Fibroblast of mammary gland (primary cell): ENCODE measurements around the gene P3H1.
"Not testable (repeated sequence)": the region's sequence is repeated elsewhere in the genome, so short reads cannot be mapped to it uniquely, and the experiment has no call there.

Source experiments
- DNase-seq: peaks from one replicate; pipeline ENCODE4 v3.0.0-alpha.2; 2010; ENCODE audit warnings: low read depth
- H3K4me3 ChIP-seq: 2 replicates; pipeline ENCODE4 v1.5.1; 2011; ENCODE audit warnings: low read depth, mild to moderate bottlenecking, low read length, moderate library complexity; ENCODE audit not compliant: control insufficient read depth
- TF ChIP-seq, protein P1 (sequence below): conservative IDR thresholded peaks from 2 replicates; pipeline ENCODE4 v1.5.1; 2011; ENCODE audit warnings: low read depth, low read length, inconsistent platforms; ENCODE audit not compliant: control insufficient read depth, insufficient read depth

P3H1 gene

GRCh38 chr1:42766741-42767509 is at the start of gene P3H1, which contains the start of gene C1orf50:
Gene P3H1 (minus strand): TSS chr1:42767028. CDS start chr1:42766971, 57 bp downstream.
Gene C1orf50 (plus strand): TSS chr1:42767249. CDS start chr1:42767312, 63 bp downstream.
- H3K4me3 ChIP-seq = peak within 1 kb of the TSS; percentile 97
- DNase-seq = peak; percentile 97
- TF ChIP-seq, protein P1, sequence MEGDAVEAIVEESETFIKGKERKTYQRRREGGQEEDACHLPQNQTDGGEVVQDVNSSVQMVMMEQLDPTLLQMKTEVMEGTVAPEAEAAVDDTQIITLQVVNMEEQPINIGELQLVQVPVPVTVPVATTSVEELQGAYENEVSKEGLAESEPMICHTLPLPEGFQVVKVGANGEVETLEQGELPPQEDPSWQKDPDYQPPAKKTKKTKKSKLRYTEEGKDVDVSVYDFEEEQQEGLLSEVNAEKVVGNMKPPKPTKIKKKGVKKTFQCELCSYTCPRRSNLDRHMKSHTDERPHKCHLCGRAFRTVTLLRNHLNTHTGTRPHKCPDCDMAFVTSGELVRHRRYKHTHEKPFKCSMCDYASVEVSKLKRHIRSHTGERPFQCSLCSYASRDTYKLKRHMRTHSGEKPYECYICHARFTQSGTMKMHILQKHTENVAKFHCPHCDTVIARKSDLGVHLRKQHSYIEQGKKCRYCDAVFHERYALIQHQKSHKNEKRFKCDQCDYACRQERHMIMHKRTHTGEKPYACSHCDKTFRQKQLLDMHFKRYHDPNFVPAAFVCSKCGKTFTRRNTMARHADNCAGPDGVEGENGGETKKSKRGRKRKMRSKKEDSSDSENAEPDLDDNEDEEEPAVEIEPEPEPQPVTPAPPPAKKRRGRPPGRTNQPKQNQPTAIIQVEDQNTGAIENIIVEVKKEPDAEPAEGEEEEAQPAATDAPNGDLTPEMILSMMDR = no peak

- peak; percentile 14 for DNase-seq
- peak overlapping the region; percentile 60 for H3K4me3 ChIP-seq
- TF ChIP-seq, protein P1 = no peak
These were observed 49.2 kb upstream of the P3H1 start for GRCh38 chr1:42815941-42816584.

GRCh38 chr1:42814815-42815214 is 48.0 kb upstream of the P3H1 start:
- H3K4me3 ChIP-seq, DNase-seq: not testable (repeated sequence)

DNA sequence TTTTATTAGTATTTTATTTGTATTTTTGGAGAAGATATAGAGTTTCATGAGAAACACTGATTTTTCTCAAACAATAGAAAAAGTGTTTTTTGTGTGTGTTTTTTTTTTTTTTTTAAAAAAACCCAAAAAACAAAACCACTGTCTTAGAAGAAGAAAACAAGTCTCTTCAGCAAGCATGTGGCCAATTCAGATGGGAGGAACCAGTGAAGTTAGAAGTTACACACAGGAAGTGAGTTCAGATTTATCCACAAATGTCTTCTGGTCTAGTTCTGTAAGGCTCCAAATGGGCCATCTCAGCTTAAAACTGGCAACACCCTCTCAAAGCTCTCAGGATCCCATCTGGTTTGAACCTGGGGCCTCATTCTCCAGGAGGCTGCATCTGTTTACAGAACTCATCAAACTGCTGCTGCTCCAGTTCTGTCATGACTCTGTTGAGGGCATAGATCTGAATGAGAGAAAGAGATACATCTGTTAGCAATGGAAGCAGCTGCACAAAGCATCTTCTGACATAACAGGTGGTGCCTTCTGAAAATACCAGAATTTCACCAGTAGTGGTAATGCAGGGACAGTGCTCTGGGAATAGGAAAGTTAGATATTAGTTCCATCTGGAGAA is 40.3 kb upstream of the P3H1 start:
- H3K4me3 ChIP-seq = no peak overlapping the region
- TF ChIP-seq, protein P1 = no peak
- no peak for DNase-seq

- no peak for DNase-seq
- H3K4me3 ChIP-seq = no peak overlapping the region
- TF ChIP-seq, protein P1 = no peak
These were observed 39.8 kb upstream of the P3H1 start for GRCh38 chr1:42806593-42806992.

DNA sequence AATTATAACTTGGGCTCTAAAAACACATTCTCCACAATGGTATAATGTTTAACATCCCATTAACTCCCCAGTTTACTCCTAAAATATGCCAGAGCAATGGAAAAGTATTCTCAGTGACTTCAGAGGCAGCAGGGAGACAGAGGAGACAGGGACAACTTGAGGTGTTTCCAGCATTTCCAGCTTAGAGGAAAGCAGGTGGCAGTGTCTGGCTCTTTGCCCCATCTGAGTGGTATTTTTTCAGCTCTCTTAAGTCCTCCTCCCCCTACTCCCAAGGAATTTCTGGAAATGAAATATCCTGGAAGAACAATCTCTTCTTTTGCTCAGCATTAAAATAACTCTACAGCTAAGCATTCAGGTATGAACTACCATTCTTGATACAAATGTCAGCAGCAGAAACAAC is 39.3 kb upstream of the P3H1 start:
- DNase-seq = no peak
- no peak overlapping the region for H3K4me3 ChIP-seq
- TF ChIP-seq, protein P1 = no peak
